ENCODE measurements around the gene ZNF644. TPM values are rescaled to one million over a fixed set of nuclear protein-coding genes. Genes with fewer than 3 reads are reported as not detected.

ZNF644 gene
- total and polyA plus RNA-seq, 4 donors = 12.0 to 82.3 (median 40.0) TPM

GRCh38 chr1:90963236-90963635, 58.6 kb downstream of the ZNF644 start:
- intact Hi-C loops (cut with DNase I) = loop anchor here in 1 of 2 donors (5.0 kb wide), 1 partner anchor 851 kb away; no protein-coding TSS in a partner anchor
- Histone ChIP-seq H3K27me3 (ENCODE audit: control insufficient read depth in 1 of 2, insufficient read depth in 2 of 2, low read length in 1 of 2) (no peaks in the 10 kb centered on the region), H3K36me3 (ENCODE audit: control insufficient read depth in 1 of 2, insufficient read depth in 2 of 2, low read length in 1 of 2) (no peaks in the 10 kb centered on the region), H3K9me3 (ENCODE audit: control insufficient read depth, low read length) (no peaks in the 10 kb centered on the region), H3K27ac (ENCODE audit: low read depth in 1 of 2, low read length in 2 of 2) (no peak overlapping the region), H3K4me3 (ENCODE audit: low read length in 2 of 2) (no peak overlapping the region), H3K4me1 (ENCODE audit: control insufficient read depth in 1 of 2, insufficient read depth in 2 of 2, low read length in 2 of 2) (peaks cover 0 to 2% of the 10 kb centered on the region in 2 donors)
- 92 to 95% methylated on average over 2 of the region's 2 CpGs for WGBS, 2 donors
- no peak for DNase-seq
- no peak for ATAC-seq (ENCODE audit: low FRiP score)

- DNase-seq (no peak), ATAC-seq (ENCODE audit: low FRiP score) (no peak)
- H3K4me3 ChIP-seq (ENCODE audit: low read length in 2 of 2) = no peak overlapping the region
- 94 to 98% methylated on average over 5 of the region's 5 CpGs for WGBS, 2 donors
- H3K4me1 ChIP-seq (ENCODE audit: control insufficient read depth in 1 of 2, insufficient read depth in 2 of 2, low read length in 2 of 2) = peaks cover 0 to 2% of the 10 kb centered on the region in 2 donors
- no peak overlapping the region for H3K27ac ChIP-seq (ENCODE audit: low read depth in 1 of 2, low read length in 2 of 2)
- intact Hi-C loops (cut with DNase I) = loop anchor here in 1 of 2 donors (5.0 to 10.0 kb wide), 2 partner anchors 825 to 847 kb away; no protein-coding TSS in a partner anchor
- no peaks in the 10 kb centered on the region for H3K36me3 ChIP-seq (ENCODE audit: control insufficient read depth in 1 of 2, insufficient read depth in 2 of 2, low read length in 1 of 2)
- H3K9me3 ChIP-seq (ENCODE audit: control insufficient read depth, low read length) = no peaks in the 10 kb centered on the region
- H3K27me3 ChIP-seq (ENCODE audit: control insufficient read depth in 1 of 2, insufficient read depth in 2 of 2, low read length in 1 of 2) = no peaks in the 10 kb centered on the region
Measured at GRCh38 chr1:90959352-90960206, 62.3 kb downstream of the ZNF644 start.

GRCh38 chr1:90957497-90957896, 64.3 kb downstream of the ZNF644 start:
- Histone ChIP-seq H3K36me3 (ENCODE audit: control insufficient read depth in 1 of 2, insufficient read depth in 2 of 2, low read length in 1 of 2) (no peaks in the 10 kb centered on the region), H3K4me3 (ENCODE audit: low read length in 2 of 2) (no peak overlapping the region), H3K9me3 (ENCODE audit: control insufficient read depth, low read length) (no peaks in the 10 kb centered on the region), H3K27me3 (ENCODE audit: control insufficient read depth in 1 of 2, insufficient read depth in 2 of 2, low read length in 1 of 2) (no peaks in the 10 kb centered on the region), H3K27ac (ENCODE audit: low read depth in 1 of 2, low read length in 2 of 2) (no peak overlapping the region), H3K4me1 (ENCODE audit: control insufficient read depth in 1 of 2, insufficient read depth in 2 of 2, low read length in 2 of 2) (peaks cover 0 to 2% of the 10 kb centered on the region in 2 donors)
- intact Hi-C loops (cut with DNase I) = loop anchor here in 1 of 2 donors (10.0 kb wide), 1 partner anchor 823 kb away; no protein-coding TSS in a partner anchor
- no peak for DNase-seq
- ATAC-seq (ENCODE audit: low FRiP score) = no peak

- no peak for DNase-seq
- Histone ChIP-seq H3K27me3 (ENCODE audit: control insufficient read depth in 1 of 2, insufficient read depth in 2 of 2, low read length in 1 of 2) (no peaks in the 10 kb centered on the region), H3K36me3 (ENCODE audit: control insufficient read depth in 1 of 2, insufficient read depth in 2 of 2, low read length in 1 of 2) (no peaks in the 10 kb centered on the region), H3K27ac (ENCODE audit: low read depth in 1 of 2, low read length in 2 of 2) (no peak overlapping the region), H3K4me3 (ENCODE audit: low read length in 2 of 2) (no peak overlapping the region), H3K9me3 (ENCODE audit: control insufficient read depth, low read length) (no peaks in the 10 kb centered on the region), H3K4me1 (ENCODE audit: control insufficient read depth in 1 of 2, insufficient read depth in 2 of 2, low read length in 2 of 2) (peaks cover 1 to 2% of the 10 kb centered on the region in 2 donors)
- no peak for ATAC-seq (ENCODE audit: low FRiP score)
- WGBS, 2 donors = 96 to 100% methylated on average over 1 of the region's 1 CpG
- intact Hi-C loops (cut with DNase I) = loop anchor here in 1 of 2 donors (10.0 kb wide), 1 partner anchor 821 kb away; no protein-coding TSS in a partner anchor
Measured at GRCh38 chr1:90955769-90956168, 66.1 kb downstream of the ZNF644 start.

GRCh38 chr1:90952906-90953305, 68.9 kb downstream of the ZNF644 start:
- no peak for ATAC-seq (ENCODE audit: low FRiP score)
- intact Hi-C loops (cut with DNase I) = loop anchor here in 1 of 2 donors (10.0 kb wide), 1 partner anchor 818 kb away; no protein-coding TSS in a partner anchor

GRCh38 chr1:90951009-90951408, 70.8 kb downstream of the ZNF644 start:
- Histone ChIP-seq H3K36me3 (ENCODE audit: control insufficient read depth in 1 of 2, insufficient read depth in 2 of 2, low read length in 1 of 2) (no peaks in the 10 kb centered on the region), H3K27ac (ENCODE audit: low read depth in 1 of 2, low read length in 2 of 2) (no peak overlapping the region), H3K4me1 (ENCODE audit: control insufficient read depth in 1 of 2, insufficient read depth in 2 of 2, low read length in 2 of 2) (peaks cover 0 to 3% of the 10 kb centered on the region in 2 donors), H3K27me3 (ENCODE audit: control insufficient read depth in 1 of 2, insufficient read depth in 2 of 2, low read length in 1 of 2) (no peaks in the 10 kb centered on the region), H3K4me3 (ENCODE audit: low read length in 2 of 2) (no peak overlapping the region), H3K9me3 (ENCODE audit: control insufficient read depth, low read length) (no peaks in the 10 kb centered on the region)
- intact Hi-C loops (cut with DNase I) = loop anchor here in 1 of 2 donors (10.0 kb wide), 1 partner anchor 816 kb away; no protein-coding TSS in a partner anchor
- no peak for DNase-seq
- WGBS, 2 donors = 82 to 83% methylated on average over 2 of the region's 2 CpGs
- no peak for ATAC-seq (ENCODE audit: low FRiP score)

More at GRCh38 chr1:90952906-90953305, 68.9 kb downstream of the ZNF644 start:
- H3K9me3 ChIP-seq (ENCODE audit: control insufficient read depth, low read length) = no peaks in the 10 kb centered on the region
- no peak overlapping the region for H3K4me3 ChIP-seq (ENCODE audit: low read length in 2 of 2)
- no peak overlapping the region for H3K27ac ChIP-seq (ENCODE audit: low read depth in 1 of 2, low read length in 2 of 2)
- H3K4me1 ChIP-seq (ENCODE audit: control insufficient read depth in 1 of 2, insufficient read depth in 2 of 2, low read length in 2 of 2) = peaks cover 0 to 3% of the 10 kb centered on the region in 2 donors
- 73 to 82% methylated on average over 3 of the region's 3 CpGs for WGBS, 2 donors
- no peaks in the 10 kb centered on the region for H3K27me3 ChIP-seq (ENCODE audit: control insufficient read depth in 1 of 2, insufficient read depth in 2 of 2, low read length in 1 of 2)
- no peaks in the 10 kb centered on the region for H3K36me3 ChIP-seq (ENCODE audit: control insufficient read depth in 1 of 2, insufficient read depth in 2 of 2, low read length in 1 of 2)
- no peak for DNase-seq

- H3K4me3 ChIP-seq (ENCODE audit: low read length in 2 of 2) = no peak overlapping the region
- H3K27ac ChIP-seq (ENCODE audit: low read depth in 1 of 2, low read length in 2 of 2) = no peak overlapping the region
- H3K36me3 ChIP-seq (ENCODE audit: control insufficient read depth in 1 of 2, insufficient read depth in 2 of 2, low read length in 1 of 2) = no peaks in the 10 kb centered on the region
- WGBS, 2 donors = 97% methylated on average over 7 of the region's 7 CpGs
- DNase-seq (no peak), ATAC-seq (ENCODE audit: low FRiP score) (no peak)
- H3K9me3 ChIP-seq (ENCODE audit: control insufficient read depth, low read length) = no peaks in the 10 kb centered on the region
- H3K27me3 ChIP-seq (ENCODE audit: control insufficient read depth in 1 of 2, insufficient read depth in 2 of 2, low read length in 1 of 2) = no peaks in the 10 kb centered on the region
- H3K4me1 ChIP-seq (ENCODE audit: control insufficient read depth in 1 of 2, insufficient read depth in 2 of 2, low read length in 2 of 2) = peaks cover 0 to 3% of the 10 kb centered on the region in 2 donors
- intact Hi-C loops (cut with DNase I) = no loop called here
Measured at GRCh38 chr1:90948301-90948700, 73.5 kb downstream of the ZNF644 start.

GRCh38 chr1:90946630-90947029, 75.2 kb downstream of the ZNF644 start:
- intact Hi-C loops (cut with DNase I) = no loop called here
- H3K36me3 ChIP-seq (ENCODE audit: control insufficient read depth in 1 of 2, insufficient read depth in 2 of 2, low read length in 1 of 2) = no peaks in the 10 kb centered on the region
- no peaks in the 10 kb centered on the region for H3K9me3 ChIP-seq (ENCODE audit: control insufficient read depth, low read length)
- DNase-seq = no peak
- ATAC-seq (ENCODE audit: low FRiP score) = no peak
- peaks cover 0 to 3% of the 10 kb centered on the region in 2 donors for H3K4me1 ChIP-seq (ENCODE audit: control insufficient read depth in 1 of 2, insufficient read depth in 2 of 2, low read length in 2 of 2)
- no peak overlapping the region for H3K27ac ChIP-seq (ENCODE audit: low read depth in 1 of 2, low read length in 2 of 2)
- no peaks in the 10 kb centered on the region for H3K27me3 ChIP-seq (ENCODE audit: control insufficient read depth in 1 of 2, insufficient read depth in 2 of 2, low read length in 1 of 2)
- 90 to 92% methylated on average over 1 of the region's 1 CpG for WGBS, 2 donors
- no peak overlapping the region for H3K4me3 ChIP-seq (ENCODE audit: low read length in 2 of 2)

GRCh38 chr1:90945287-90945686, 76.5 kb downstream of the ZNF644 start:
- no peaks in the 10 kb centered on the region for H3K27me3 ChIP-seq (ENCODE audit: control insufficient read depth in 1 of 2, insufficient read depth in 2 of 2, low read length in 1 of 2)
- intact Hi-C loops (cut with DNase I) = no loop called here
- no peak overlapping the region for H3K27ac ChIP-seq (ENCODE audit: low read depth in 1 of 2, low read length in 2 of 2)
- H3K4me1 ChIP-seq (ENCODE audit: control insufficient read depth in 1 of 2, insufficient read depth in 2 of 2, low read length in 2 of 2) = no peaks in the 10 kb centered on the region
- ATAC-seq (ENCODE audit: low FRiP score) (no peak), DNase-seq (no peak)
- no peak overlapping the region for H3K4me3 ChIP-seq (ENCODE audit: low read length in 2 of 2)
- peaks cover 0 to 2% of the 10 kb centered on the region in 2 donors for H3K36me3 ChIP-seq (ENCODE audit: control insufficient read depth in 1 of 2, insufficient read depth in 2 of 2, low read length in 1 of 2)
- H3K9me3 ChIP-seq (ENCODE audit: control insufficient read depth, low read length) = no peaks in the 10 kb centered on the region

Data from aorta (tissue), 5 donors.